T-helper 1 cell treated with Interleukin-12 subunit alpha and Interleukin-12 subunit beta and Interleukin-4 antibody, amounts not matched to agents 30 μg/mL and 1 μg/mL, for 36 hours (primary cell): ENCODE measurements around the gene CCDC197.

Experiments
- H3K27ac Mint-ChIP-seq: one replicate; pipeline ENCODE4 v1.8.0; 2021; ENCODE audit warnings: mild to moderate bottlenecking, mixed read lengths
- H3K27me3 Mint-ChIP-seq: one replicate; pipeline ENCODE4 v1.8.0; 2021; ENCODE audit warnings: low read depth, mixed read lengths
- H3K36me3 Mint-ChIP-seq: one replicate; pipeline ENCODE4 v1.8.0; 2021; ENCODE audit warnings: low read depth, mixed read lengths
- H3K4me1 Mint-ChIP-seq: one replicate; pipeline ENCODE4 v1.8.0; 2021; ENCODE audit warnings: low read depth, mixed read lengths
- H3K4me3 Mint-ChIP-seq: one replicate; pipeline ENCODE4 v1.8.0; 2021; ENCODE audit warnings: mild to moderate bottlenecking, moderate library complexity, mixed read lengths
- H3K9me3 Mint-ChIP-seq: one replicate; pipeline ENCODE4 v1.8.0; 2021; ENCODE audit warnings: mixed read lengths

The CCDC197 gene

GRCh38 chr14:94026889-94027469, 29.9 kb downstream of the CCDC197 start:
- Mint-ChIP-seq H3K9me3 (no peaks in the 10 kb centered on the region), H3K4me3 (peak overlapping the region; percentile 32), H3K27me3 (peaks cover 6% of the 10 kb centered on the region), H3K4me1 (peaks cover 31% of the 10 kb centered on the region), H3K27ac (no peak overlapping the region), H3K36me3 (no peaks in the 10 kb centered on the region)

- Mint-ChIP-seq H3K4me1 (peaks cover 22% of the 10 kb centered on the region), H3K27me3 (peaks cover 6% of the 10 kb centered on the region), H3K27ac (peak overlapping the region; percentile 21), H3K9me3 (no peaks in the 10 kb centered on the region), H3K36me3 (no peaks in the 10 kb centered on the region), H3K4me3 (peak overlapping the region; percentile 54)
These were observed 30.7 kb downstream of the CCDC197 start for GRCh38 chr14:94027566-94028449.

DNA sequence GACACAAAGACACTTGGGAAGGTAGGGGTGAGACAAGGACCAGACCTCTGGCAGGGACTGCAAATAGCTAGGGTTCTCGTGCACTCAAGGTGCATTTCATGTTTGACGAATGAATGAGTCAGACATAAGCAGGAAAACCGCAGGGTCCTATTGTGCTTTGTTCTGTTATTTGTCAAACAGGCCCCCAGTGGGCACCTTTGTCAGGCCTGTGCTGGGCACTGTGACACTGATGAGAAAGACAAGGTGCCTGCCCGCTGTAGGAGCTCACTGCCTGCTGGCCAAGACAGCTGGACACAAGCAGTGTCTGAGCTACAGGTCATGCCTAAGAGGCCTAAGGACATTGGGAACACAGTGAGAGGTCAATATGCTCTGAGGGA, 31.3 kb downstream of the CCDC197 start:
- Mint-ChIP-seq H3K9me3 (no peaks in the 10 kb centered on the region), H3K27ac (peak overlapping the region; percentile 14), H3K27me3 (peaks cover 3% of the 10 kb centered on the region), H3K4me3 (peak overlapping the region; percentile 54), H3K4me1 (peaks cover 16% of the 10 kb centered on the region), H3K36me3 (no peaks in the 10 kb centered on the region)

- Mint-ChIP-seq H3K4me1 (peaks cover 16% of the 10 kb centered on the region), H3K27me3 (no peaks in the 10 kb centered on the region), H3K27ac (no peak overlapping the region)
These were observed 32.2 kb downstream of the CCDC197 start for GRCh38 chr14:94029265-94029664.

DNA sequence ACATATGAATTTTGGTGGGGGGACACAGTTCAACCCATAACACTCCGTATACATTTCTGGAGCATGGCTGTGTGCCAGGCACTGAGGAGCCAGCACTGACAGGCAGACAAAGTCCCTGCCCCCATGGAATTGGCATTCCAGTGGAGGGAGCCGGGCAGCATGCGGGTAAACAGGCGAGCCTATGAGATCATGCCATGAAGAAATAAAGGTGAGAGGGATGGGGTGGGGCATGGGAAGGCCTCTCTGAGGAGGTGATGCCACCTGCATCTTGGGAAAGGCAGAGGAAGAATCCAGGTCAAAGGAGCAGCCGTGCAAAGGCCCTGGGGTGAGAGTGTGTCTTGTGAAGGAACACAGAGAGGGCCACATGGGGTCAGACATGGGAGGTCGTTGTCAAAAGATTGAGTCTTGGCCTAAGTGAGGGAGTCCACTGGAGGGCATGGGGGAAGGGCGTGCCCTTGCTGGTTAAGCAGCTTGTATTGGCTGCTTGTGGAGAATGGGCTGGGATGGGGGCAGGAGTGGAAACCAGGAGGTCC, 32.6 kb downstream of the CCDC197 start:
- H3K4me3 Mint-ChIP-seq, result no peak overlapping the region
- H3K36me3 Mint-ChIP-seq, result no peaks in the 10 kb centered on the region
- no peak overlapping the region for H3K27ac Mint-ChIP-seq
- no peaks in the 10 kb centered on the region for H3K9me3 Mint-ChIP-seq
- peaks cover 16% of the 10 kb centered on the region for H3K4me1 Mint-ChIP-seq
- H3K27me3 Mint-ChIP-seq, result no peaks in the 10 kb centered on the region

More at GRCh38 chr14:94029265-94029664, 32.2 kb downstream of the CCDC197 start:
- no peak overlapping the region for H3K4me3 Mint-ChIP-seq
- no peaks in the 10 kb centered on the region for H3K36me3 Mint-ChIP-seq
- no peaks in the 10 kb centered on the region for H3K9me3 Mint-ChIP-seq

- no peaks in the 10 kb centered on the region for H3K27me3 Mint-ChIP-seq
These were observed 33.5 kb downstream of the CCDC197 start for GRCh38 chr14:94030571-94030970.

GRCh38 chr14:94031161-94031882, 34.2 kb downstream of the CCDC197 start:
- Mint-ChIP-seq H3K27me3 (no peaks in the 10 kb centered on the region), H3K4me3 (no peak overlapping the region), H3K27ac (no peak overlapping the region), H3K4me1 (peaks cover 12% of the 10 kb centered on the region), H3K9me3 (no peaks in the 10 kb centered on the region), H3K36me3 (no peaks in the 10 kb centered on the region)

More at GRCh38 chr14:94030571-94030970, 33.5 kb downstream of the CCDC197 start:
- H3K4me3 Mint-ChIP-seq, result no peak overlapping the region
- no peaks in the 10 kb centered on the region for H3K9me3 Mint-ChIP-seq
- H3K27ac Mint-ChIP-seq, result no peak overlapping the region
- H3K4me1 Mint-ChIP-seq, result peaks cover 16% of the 10 kb centered on the region
- H3K36me3 Mint-ChIP-seq, result no peaks in the 10 kb centered on the region

DNA sequence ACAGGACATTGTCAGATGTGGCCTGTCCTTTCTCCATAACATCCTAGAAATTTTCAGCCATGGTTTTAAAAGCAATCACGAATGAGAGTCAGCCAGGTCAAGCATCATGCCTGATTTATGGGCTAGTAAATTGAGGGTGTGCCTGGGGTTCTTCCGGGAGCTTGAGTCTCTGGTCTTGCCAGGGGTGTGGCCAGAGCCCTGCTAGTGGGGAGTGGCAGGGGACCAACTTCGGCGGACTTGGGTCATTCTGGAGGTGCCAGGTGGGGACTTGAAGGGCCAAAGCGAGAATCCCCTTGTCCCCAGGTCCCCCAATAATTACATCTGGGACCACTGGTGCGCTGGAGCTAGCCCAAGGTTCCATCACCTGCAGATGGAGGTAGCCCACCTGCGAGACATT, 34.8 kb downstream of the CCDC197 start:
- H3K27me3 Mint-ChIP-seq, result no peaks in the 10 kb centered on the region
- no peak overlapping the region for H3K27ac Mint-ChIP-seq
- no peaks in the 10 kb centered on the region for H3K9me3 Mint-ChIP-seq
- H3K36me3 Mint-ChIP-seq, result no peaks in the 10 kb centered on the region
- H3K4me3 Mint-ChIP-seq, result no peak overlapping the region
- H3K4me1 Mint-ChIP-seq, result peaks cover 18% of the 10 kb centered on the region

DNA sequence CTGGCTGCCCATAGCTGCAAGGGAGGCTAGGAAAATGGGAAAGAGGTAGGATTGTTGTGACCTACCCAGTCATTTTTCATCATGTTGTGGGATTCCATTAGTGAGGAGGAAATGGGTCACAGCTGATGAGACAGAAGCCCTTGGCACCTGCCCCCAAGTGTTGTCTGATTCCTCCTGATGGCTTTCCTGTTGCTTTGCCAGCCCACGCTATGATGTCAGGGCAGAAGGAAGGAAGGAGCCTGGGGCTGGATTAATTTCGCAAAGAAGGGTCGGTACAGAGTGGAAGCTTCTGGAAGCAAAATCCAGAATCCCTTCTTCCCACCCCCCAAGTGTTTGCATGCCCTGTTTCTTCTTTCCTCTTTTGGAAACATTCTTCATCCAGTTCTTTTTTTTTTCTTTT, 37.8 kb downstream of the CCDC197 start:
- Mint-ChIP-seq H3K4me1 (peaks cover 6% of the 10 kb centered on the region), H3K4me3 (no peak overlapping the region), H3K36me3 (no peaks in the 10 kb centered on the region), H3K27me3 (no peaks in the 10 kb centered on the region), H3K9me3 (no peaks in the 10 kb centered on the region), H3K27ac (no peak overlapping the region)

DNA sequence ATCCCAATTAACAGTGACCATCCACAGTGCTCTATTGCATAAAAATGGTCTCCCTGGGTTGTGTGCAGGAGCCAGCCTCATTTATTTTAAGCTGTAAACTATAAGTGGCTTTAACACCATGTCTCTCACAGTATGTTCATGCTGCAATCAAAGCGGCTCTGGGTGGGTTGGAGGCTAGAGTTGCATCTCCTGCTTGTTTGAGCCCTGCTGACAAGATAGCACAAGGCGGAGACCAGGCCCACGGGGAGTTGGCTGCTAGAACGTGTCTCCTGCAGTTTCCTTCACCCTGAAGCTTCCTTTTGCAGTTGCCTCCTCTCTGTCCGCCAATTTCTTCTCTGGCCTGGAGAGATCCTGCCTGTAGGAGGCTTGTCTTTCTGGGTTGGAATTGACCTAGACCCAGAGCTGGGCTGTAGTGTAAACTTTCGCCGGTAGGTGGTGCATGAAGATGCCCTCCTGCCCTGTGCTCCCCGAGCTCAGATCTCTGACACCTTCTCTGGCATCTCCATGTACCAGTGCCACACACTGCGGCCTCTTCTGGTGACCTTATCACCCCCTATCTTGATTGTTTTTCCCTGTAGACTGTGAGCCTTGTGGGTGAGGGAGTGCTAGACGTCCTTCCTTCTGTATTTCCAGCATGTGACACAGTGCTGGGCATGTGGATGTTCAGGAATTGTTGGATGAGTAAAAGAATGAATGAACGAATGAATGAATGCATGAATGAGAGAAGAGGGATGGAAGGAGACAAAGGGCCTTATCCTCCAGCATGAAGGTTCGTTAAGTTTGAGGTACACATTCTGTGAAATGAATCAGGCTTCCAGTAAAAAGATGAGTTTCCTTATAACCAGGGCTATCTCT, 39.4 kb downstream of the CCDC197 start:
- Mint-ChIP-seq H3K36me3 (no peaks in the 10 kb centered on the region), H3K9me3 (no peaks in the 10 kb centered on the region), H3K27me3 (no peaks in the 10 kb centered on the region)

GRCh38 chr14:94037954-94038353, 40.9 kb downstream of the CCDC197 start:
- no peak overlapping the region for H3K4me3 Mint-ChIP-seq
- no peak overlapping the region for H3K27ac Mint-ChIP-seq
- peaks cover 6% of the 10 kb centered on the region for H3K4me1 Mint-ChIP-seq
- no peaks in the 10 kb centered on the region for H3K36me3 Mint-ChIP-seq
- H3K9me3 Mint-ChIP-seq, result no peaks in the 10 kb centered on the region
- H3K27me3 Mint-ChIP-seq, result no peaks in the 10 kb centered on the region

More for the DNA sequence above, 39.4 kb downstream of the CCDC197 start:
- Mint-ChIP-seq H3K27ac (no peak overlapping the region), H3K4me1 (peaks cover 6% of the 10 kb centered on the region), H3K4me3 (no peak overlapping the region)

DNA sequence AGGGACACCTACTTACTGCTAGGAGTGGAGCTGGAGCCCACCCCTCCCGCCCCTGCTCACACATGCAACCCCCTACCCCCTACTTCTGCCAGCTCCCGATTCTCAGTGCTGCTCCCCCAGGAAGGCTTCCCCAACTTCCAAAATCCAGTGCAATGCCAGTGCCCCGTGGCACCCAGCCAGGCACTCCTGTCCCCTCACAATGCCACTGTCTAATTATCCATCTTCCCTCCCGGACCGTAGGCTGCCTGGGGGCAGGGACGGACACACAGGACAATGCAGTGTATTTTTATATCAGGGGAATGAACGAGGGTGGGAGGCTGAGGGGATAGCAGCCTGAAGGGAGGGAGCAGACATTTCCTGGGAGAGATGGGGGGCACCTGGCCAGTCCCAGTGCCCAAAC, 41.4 kb downstream of the CCDC197 start:
- no peaks in the 10 kb centered on the region for H3K27me3 Mint-ChIP-seq
- H3K4me1 Mint-ChIP-seq, result peaks cover 6% of the 10 kb centered on the region
- peaks cover under 1% of the 10 kb centered on the region for H3K36me3 Mint-ChIP-seq
- H3K9me3 Mint-ChIP-seq, result no peaks in the 10 kb centered on the region
- no peak overlapping the region for H3K4me3 Mint-ChIP-seq
- no peak overlapping the region for H3K27ac Mint-ChIP-seq

DNA sequence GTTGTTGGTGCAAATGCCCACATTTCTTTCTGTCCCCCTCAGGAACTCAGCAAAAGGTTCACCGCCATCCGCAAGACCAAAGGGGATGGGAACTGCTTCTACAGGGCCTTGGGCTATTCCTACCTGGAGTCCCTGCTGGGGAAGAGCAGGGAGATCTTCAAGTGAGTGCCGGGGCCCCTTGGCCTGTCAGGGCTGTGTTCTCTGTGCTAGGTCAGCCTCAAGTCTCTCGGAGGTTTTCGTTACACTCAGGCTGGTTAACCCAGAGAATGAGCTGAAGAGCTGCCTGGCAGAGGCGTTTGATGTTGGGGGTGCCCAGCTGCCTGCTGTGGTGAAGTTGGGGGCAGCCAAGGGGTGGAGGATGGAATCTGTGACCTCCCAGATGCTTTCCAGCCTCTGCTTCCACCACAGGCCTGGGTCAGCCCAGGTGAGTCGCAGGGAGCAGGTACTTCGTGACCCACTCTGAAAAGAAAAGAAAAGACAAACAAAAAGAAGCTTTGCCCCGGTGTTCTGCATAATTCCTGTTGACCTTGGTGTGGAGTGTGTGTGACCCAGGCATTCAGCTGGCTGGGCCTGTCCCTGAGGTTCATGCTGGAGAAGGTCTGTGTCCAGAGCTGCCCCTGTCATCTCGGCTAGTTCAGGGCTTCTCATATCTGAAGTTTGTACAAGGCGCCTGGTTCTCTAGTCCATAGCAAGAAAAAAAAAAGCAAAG, 42.0 kb downstream of the CCDC197 start:
- Mint-ChIP-seq H3K27ac (no peak overlapping the region), H3K9me3 (no peaks in the 10 kb centered on the region), H3K4me1 (peaks cover 6% of the 10 kb centered on the region), H3K36me3 (peaks cover 2% of the 10 kb centered on the region), H3K4me3 (no peak overlapping the region), H3K27me3 (no peaks in the 10 kb centered on the region)
